HL-60 (cell line): Measurements from ENCODE around the gene ARHGAP23.

Experiments
- DNase-seq, 2 experiments: peaks; one replicate each; pipeline ENCODE4 v3.0.0-alpha.2; 2010 to 2020; ENCODE audit warnings: low read depth in 1 of 2, low spot score in 1 of 2
- H3K27ac ChIP-seq: fragments of 250-450 bp; sonication (Bioruptor Pico); replicated peaks from 2 replicates; pipeline ENCODE4 v1.5.1; 2020; ENCODE audit warnings: mild to moderate bottlenecking, moderate library complexity
- H3K27me3 ChIP-seq: fragments of 250-450 bp; sonication (Bioruptor Pico); 2 replicates; pipeline ENCODE4 v1.5.1; 2021; ENCODE audit warnings: mild to moderate bottlenecking, moderate library complexity; ENCODE audit not compliant: insufficient read depth, poor library complexity, severe bottlenecking
- H3K4me3 ChIP-seq: replicated peaks from 2 replicates; pipeline ENCODE4 v1.5.1; 2011; ENCODE audit warnings: mild to moderate bottlenecking, control low read depth, low read length; ENCODE audit not compliant: insufficient read depth
- GABPA ChIP-seq: IDR thresholded peaks from 2 replicates; pipeline ENCODE4 v1.6.1; 2012; ENCODE audit warnings: low read depth
- POLR2AphosphoS5 ChIP-seq: IDR thresholded peaks from 2 replicates; pipeline ENCODE4 v1.6.1; 2012; ENCODE audit warnings: low read depth
- SPI1 ChIP-seq: IDR thresholded peaks from 2 replicates; pipeline ENCODE4 v1.6.1; 2012; ENCODE audit warnings: low read depth, mild to moderate bottlenecking, borderline replicate concordance
- TF ChIP-seq, protein P1 (sequence below): IDR thresholded peaks from 2 replicates; pipeline ENCODE4 v1.6.1; 2012; ENCODE audit warnings: low read depth; ENCODE audit not compliant: insufficient replicate concordance
- TF ChIP-seq, protein P2 (sequence below): IDR thresholded peaks from one replicate; pipeline ENCODE4 v1.5.1; 2011; ENCODE audit warnings: low read length, control low read depth, inconsistent platforms; ENCODE audit not compliant: insufficient read depth

Gene ARHGAP23

DNA sequence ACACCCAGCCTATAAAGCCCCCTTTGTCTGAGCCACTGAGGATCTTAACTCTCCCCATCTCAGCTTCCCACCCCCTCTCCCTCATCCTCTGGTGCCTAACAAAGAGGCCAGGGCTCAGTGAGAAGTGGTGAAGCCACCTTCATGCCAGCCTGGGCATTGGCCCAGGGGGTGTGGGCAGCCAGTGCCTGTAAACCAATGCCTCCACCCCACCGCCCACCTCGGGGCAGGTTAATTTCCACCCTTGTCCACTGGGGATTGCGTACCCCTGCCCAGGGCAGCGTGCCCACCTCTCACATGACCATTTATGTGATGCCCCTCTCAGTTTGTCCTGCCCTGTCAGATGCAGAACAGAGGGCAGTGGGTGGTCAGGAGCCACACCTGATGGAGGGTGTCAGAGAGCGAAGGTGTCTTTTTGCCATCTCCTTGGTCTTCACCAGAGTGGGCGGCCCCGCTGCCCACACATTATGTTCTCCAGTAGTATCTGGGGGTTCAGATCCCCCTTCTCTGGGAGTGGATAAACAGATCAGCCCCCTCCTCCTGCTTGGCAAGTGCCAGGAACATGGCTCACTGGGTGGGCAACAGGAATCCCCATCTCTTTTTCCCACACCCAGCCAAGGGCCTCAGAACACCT, 10.1 kb upstream of the ARHGAP23 start:
- H3K4me3 ChIP-seq: no peak overlapping the region
- TF ChIP-seq POLR2AphosphoS5 (no peak), SPI1 (no peak), GABPA (no peak)
- TF ChIP-seq, protein P1, sequence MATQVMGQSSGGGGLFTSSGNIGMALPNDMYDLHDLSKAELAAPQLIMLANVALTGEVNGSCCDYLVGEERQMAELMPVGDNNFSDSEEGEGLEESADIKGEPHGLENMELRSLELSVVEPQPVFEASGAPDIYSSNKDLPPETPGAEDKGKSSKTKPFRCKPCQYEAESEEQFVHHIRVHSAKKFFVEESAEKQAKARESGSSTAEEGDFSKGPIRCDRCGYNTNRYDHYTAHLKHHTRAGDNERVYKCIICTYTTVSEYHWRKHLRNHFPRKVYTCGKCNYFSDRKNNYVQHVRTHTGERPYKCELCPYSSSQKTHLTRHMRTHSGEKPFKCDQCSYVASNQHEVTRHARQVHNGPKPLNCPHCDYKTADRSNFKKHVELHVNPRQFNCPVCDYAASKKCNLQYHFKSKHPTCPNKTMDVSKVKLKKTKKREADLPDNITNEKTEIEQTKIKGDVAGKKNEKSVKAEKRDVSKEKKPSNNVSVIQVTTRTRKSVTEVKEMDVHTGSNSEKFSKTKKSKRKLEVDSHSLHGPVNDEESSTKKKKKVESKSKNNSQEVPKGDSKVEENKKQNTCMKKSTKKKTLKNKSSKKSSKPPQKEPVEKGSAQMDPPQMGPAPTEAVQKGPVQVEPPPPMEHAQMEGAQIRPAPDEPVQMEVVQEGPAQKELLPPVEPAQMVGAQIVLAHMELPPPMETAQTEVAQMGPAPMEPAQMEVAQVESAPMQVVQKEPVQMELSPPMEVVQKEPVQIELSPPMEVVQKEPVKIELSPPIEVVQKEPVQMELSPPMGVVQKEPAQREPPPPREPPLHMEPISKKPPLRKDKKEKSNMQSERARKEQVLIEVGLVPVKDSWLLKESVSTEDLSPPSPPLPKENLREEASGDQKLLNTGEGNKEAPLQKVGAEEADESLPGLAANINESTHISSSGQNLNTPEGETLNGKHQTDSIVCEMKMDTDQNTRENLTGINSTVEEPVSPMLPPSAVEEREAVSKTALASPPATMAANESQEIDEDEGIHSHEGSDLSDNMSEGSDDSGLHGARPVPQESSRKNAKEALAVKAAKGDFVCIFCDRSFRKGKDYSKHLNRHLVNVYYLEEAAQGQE: no peak
- TF ChIP-seq, protein P2, sequence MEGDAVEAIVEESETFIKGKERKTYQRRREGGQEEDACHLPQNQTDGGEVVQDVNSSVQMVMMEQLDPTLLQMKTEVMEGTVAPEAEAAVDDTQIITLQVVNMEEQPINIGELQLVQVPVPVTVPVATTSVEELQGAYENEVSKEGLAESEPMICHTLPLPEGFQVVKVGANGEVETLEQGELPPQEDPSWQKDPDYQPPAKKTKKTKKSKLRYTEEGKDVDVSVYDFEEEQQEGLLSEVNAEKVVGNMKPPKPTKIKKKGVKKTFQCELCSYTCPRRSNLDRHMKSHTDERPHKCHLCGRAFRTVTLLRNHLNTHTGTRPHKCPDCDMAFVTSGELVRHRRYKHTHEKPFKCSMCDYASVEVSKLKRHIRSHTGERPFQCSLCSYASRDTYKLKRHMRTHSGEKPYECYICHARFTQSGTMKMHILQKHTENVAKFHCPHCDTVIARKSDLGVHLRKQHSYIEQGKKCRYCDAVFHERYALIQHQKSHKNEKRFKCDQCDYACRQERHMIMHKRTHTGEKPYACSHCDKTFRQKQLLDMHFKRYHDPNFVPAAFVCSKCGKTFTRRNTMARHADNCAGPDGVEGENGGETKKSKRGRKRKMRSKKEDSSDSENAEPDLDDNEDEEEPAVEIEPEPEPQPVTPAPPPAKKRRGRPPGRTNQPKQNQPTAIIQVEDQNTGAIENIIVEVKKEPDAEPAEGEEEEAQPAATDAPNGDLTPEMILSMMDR: no peak
- H3K27ac ChIP-seq: peak overlapping the region; percentile 89; the same call in 1 of the 2 replicates
- no peaks in the 10 kb centered on the region for H3K27me3 ChIP-seq
- DNase-seq: no peak

DNA sequence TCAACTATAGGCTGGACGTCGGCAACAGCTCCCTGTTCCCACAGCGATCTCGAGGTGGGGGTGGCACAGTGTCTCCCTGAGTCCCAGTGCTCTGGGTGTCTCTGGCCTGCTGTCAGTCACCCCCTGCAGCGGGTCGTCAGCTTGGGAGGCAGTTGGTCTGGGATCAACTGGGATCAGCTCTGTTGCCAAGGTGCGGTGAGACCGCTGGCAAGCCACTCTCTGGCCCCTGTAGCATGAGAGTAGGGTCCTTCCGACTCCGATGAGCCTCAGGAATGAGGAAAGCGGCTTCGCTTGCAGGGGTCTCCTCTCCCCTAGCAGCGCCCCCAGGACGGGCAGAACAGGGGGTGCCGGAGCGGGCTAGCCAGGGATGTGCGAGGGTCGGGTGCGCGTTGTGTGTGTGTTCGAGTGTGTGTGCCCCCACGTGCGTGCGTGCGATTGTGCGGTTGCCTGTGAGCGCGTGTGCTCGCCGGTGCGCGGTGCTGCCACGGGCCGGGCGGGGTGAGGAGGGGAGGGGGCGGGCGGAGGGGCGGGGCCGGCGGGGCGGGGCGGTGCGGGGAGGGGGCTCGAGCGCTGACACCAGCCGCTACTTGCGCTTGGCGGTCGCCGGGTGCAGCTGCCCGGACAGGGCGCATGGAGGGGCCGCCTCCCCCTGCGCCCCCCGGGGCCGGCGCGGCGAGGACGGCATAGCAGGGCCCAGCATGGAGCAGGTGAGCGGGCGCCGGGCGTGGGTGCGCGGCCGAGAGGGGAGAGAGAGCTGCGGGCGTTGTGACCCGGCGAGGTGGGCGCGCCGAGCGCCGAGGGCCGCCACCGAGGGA, 9.4 kb upstream of the ARHGAP23 start:
- DNase-seq: no peak
- Histone ChIP-seq H3K27me3 (no peaks in the 10 kb centered on the region), H3K4me3 (no peak overlapping the region), H3K27ac (no peak overlapping the region)
- TF ChIP-seq, protein P2: no peak
- TF ChIP-seq, protein P1: no peak
- TF ChIP-seq POLR2AphosphoS5 (no peak), GABPA (no peak), SPI1 (no peak)

DNA sequence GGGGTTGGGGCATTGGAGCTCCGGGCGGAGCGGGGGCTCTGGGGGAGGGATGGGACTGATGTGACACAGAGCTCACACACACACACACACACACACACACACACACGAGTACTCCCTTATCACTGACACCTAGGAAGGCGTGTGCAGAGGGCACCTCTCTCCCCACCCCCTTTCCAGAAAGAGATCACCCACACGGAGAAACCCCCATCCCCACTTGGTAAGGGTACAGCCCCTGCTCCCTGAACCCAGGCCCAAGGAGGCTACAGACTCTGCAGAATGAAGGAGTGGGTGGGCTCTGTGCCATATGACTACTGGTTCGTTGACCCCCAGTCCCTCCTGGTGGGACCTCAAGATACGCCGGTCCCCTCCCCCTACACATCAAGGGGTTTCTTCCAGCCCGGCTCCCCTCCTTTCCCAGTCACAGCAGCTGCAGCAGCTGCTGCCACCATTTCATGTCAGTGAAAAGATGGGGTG, 8.7 kb upstream of the ARHGAP23 start:
- no peak overlapping the region for H3K4me3 ChIP-seq

More for the DNA sequence above, 8.7 kb upstream of the ARHGAP23 start:
- Histone ChIP-seq H3K27ac (no peak overlapping the region), H3K27me3 (no peaks in the 10 kb centered on the region)
- DNase-seq: no peak
- TF ChIP-seq SPI1: no peak
- no peak for TF ChIP-seq POLR2AphosphoS5
- TF ChIP-seq, protein P2: no peak
- TF ChIP-seq, protein P1: no peak
- TF ChIP-seq GABPA: no peak
